GM19397 (cell line): ENCODE measurements around the gene THOP1.

ENCODE experiments used
- ATAC-seq: cut with Tn5 transposase; IDR thresholded peaks from one replicate; pipeline ENCODE4 v1.9.1; 2021; ENCODE audit warnings: mild to moderate bottlenecking, moderate library complexity; ENCODE audit not compliant: unreplicated experiment

Gene THOP1

DNA sequence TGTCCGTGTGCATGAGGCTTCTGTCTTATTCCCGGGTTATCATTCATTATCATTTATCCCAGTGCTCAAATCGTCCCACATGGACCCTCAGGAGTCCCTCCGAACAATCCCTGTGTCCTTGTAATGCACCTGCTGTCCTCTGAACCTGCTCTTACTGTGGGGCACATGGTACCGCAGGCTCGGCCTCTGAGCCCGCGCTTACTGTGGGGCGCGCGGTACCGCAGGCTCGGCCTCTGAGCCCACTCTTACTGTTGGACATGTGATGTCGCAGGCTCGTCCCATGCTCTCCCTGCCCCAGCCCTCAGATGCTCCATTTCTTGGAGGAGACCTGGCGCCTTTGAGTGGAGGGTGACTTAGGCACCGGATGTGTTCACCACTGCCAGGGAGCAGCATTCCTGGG, 17.5 kb downstream of the THOP1 start:
- no peak for ATAC-seq

DNA sequence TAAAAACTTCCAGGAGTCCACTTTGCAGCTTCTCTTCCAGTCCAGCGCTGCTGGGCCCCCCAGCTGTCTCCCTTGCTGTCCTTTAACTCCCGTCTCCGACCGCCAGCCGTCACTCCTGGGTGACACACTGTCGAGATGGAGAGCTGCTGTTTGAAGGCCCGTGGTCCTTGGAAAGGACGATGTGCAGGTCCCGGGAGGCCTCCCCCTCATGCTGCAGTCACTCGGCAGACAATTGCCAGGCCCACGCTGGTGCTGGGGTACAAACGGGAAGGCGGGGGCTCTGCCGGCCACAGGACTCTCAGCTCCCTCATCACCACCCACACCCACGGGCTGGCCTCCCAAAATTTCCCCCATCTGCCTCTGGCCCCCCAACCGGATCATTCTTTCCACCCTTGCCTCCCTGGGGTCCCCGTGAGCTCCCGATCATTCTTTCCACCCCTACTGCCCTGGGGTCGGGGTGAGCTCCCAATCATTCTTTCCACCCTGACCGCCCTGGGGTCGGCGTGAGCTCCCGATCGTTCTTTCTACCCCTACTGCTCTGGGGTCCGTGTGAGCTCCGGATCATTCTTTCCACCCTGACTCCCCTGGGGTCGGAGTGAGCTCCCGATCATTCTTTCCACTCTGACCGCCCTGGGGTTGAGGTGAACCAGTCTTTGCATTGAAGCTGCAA, 18.3 kb downstream of the THOP1 start:
- no peak for ATAC-seq

DNA sequence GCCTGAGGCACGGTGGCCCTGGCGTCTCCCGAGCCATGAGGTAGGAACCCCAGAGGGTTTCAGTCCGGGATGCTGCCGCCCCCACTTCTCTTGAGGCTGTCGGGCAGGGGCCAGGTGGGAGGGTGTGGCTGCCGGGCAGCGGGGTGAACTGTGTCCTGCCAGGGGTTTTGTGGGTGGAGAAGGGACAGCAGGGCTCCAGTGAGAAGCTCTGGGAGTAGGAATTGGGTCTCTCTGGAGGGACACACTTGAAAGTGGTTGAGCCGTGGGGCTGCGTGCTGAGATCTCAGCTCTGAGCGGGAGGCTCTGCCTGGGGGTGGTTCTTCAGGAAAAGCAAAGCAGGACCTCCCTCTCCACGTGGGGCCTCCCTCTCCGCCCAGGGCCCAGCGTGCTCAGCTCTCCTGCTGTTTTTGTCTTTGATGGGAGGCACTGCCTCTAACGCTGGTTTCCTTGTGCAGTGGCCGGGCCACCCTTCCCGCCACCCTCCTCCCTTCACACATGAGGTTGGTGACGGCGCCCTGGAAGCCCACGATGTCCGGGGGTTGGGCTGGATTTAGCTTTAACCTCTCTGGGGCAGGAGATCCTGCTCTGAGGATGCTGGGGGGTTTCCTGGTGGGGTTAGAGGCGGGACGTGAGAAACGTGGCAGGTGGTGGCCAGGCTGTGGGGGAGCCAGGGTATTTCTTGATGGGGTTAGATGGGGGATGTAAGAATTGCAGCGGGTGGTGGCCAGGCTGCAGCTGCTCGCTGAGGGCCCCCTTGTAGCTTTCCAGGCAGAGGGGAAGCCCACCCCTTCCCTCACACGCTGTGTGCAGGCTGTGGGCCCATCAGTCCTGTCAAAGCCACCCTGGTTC, 19.1 kb downstream of the THOP1 start:
- ATAC-seq = no peak

DNA sequence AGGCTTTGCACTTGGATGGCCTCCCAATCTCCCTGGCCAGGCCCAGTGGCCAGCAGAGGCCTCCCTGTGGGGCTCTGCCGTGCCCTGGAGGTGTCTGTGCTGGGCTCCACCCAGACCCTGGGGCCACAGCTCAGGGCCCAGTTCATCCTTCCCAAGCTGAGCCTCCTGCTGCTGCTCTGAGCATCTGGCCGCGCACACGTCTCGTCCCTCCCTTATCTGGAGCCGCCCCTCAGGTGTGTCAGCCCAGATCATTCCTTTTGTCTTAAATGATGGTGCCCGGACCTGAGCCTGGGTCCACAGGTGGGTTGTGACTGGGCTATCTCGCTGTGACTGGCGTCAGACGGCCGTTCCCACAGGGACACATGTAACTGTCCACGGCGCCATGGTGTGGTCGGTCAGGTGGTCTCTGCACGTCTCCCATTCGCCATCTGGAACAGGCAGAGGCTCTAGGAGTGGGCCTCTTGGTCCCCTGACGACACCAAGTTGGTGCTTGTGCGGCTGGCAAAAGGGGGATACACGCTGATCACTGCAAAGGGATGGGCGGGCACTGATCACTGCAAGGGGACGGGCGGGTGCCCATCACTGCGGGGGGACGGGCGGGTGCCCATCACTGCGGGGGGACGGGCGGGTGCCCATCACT, 20.1 kb downstream of the THOP1 start:
- no peak for ATAC-seq

DNA sequence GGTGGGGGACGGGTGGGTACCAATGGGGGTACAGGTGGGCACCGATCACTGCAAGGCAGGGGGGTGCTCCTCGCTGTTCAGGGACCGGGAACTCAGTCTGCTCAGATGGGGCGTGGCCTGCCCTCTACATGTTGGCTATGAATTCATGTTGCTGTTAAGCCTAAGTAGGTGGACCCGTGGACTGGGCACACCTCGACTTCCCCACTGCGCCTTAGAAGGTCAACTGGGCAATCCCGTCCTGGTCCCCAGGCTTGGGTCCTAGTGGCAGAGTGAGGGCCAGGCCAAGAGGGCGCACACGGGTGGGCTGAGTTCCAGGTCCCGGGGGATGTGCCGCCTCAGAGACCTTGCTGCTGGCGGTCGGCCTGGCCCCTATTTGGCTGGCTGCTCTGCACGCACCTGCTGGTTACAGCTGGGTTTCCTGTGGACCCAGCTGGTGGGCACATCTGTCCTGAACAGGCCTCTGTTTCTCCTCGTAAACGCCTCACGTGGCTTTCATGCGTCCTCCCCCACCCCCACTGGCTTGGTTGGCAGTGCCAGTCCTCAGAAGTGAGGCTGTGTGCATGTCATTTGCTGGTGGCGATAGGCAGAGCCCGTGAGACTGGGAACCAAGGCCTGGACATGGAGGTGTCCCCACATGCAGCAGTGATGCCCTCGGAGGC, 20.8 kb downstream of the THOP1 start:
- no peak for ATAC-seq

DNA sequence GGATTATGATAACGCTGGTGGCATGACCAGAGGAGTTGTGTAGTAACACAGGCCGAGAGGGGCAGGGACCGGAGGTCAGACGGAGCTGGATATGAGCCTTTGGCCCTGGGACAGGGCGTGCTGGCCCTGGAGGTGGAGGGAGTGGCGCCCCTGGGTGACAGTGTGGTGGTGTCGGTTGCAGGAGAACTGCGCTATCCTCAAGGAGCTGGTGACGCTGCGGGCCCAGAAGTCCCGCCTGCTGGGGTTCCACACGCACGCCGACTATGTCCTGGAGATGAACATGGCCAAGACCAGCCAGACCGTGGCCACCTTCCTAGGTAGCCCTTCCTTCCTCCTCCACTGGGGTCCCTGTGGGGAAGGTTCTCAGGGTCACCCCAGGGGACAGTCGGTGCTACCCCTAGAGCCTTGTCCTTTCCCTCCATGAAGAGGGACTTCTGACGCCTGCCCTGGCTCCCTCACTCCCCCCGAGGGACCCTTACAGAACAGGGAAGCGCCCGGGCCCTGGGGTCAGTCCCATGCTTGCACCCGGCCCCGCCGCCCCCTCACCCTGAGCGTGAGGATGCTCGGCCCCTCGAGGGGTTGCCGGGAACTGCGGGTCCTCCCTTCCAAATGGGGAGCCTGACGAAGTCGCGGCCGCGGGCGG, 21.6 kb downstream of the THOP1 start:
- no peak for ATAC-seq

DNA sequence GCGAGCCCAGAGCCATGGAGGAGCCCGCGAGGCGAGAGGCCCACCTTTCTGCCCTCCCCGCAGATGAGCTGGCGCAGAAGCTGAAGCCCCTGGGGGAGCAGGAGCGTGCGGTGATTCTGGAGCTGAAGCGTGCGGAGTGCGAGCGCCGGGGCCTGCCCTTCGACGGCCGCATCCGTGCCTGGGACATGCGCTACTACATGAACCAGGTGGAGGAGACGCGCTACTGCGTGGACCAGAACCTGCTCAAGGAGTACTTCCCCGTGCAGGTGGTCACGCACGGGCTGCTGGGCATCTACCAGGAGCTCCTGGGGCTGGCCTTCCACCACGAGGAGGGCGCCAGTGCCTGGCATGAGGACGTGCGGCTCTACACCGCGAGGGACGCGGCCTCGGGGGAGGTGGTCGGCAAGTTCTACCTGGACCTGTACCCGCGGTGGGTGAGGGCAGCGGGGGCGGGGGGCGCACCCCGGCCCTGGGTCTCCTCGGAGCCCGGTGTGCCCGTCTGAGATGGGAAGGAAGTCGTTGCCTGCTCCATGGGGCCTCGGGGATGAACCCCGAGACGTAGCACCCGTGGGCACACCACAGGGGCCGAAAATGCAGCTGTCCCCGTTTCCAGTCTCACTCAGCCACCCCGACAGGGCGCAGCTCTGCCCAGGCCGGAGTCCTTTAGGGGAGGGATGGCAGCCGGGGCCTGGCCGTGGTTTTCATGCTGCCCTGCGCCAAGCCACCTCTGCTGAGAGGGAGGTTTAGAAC, 22.3 kb downstream of the THOP1 start:
- no peak for ATAC-seq

DNA sequence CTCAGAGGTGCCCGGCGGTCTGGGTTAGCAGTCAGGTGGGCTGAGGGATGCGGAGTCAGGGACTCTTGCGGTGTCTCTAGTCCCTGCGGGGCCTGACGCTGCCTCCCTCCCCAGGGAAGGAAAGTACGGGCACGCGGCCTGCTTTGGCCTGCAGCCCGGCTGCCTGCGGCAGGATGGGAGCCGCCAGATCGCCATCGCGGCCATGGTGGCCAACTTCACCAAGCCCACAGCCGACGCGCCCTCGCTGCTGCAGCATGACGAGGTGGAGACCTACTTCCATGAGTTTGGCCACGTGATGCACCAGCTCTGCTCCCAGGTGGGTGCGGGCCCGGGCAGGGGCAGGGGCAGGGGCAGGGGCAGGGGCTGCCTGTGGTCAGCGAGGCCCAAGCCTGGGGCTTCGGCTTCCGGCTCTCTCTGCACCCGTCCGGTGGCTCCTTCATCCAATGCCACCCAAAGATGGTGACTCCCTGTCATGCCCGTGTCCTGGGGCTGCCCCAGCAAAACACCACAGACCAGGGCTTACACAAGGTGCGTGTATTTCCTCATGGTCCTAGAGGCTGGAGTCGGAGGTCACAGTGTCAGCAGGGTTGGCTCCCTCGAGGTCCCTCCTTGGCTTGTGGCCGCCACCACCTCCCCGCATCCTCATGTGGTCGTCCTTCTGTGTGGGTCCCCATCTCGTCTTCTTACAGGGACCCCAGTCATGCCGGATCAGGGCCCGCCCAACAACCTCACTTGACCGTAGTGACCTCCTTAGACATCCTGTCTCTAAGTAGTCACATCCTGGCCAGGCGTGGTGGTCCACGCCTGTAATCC, 23.0 kb downstream of the THOP1 start:
- no peak for ATAC-seq

DNA sequence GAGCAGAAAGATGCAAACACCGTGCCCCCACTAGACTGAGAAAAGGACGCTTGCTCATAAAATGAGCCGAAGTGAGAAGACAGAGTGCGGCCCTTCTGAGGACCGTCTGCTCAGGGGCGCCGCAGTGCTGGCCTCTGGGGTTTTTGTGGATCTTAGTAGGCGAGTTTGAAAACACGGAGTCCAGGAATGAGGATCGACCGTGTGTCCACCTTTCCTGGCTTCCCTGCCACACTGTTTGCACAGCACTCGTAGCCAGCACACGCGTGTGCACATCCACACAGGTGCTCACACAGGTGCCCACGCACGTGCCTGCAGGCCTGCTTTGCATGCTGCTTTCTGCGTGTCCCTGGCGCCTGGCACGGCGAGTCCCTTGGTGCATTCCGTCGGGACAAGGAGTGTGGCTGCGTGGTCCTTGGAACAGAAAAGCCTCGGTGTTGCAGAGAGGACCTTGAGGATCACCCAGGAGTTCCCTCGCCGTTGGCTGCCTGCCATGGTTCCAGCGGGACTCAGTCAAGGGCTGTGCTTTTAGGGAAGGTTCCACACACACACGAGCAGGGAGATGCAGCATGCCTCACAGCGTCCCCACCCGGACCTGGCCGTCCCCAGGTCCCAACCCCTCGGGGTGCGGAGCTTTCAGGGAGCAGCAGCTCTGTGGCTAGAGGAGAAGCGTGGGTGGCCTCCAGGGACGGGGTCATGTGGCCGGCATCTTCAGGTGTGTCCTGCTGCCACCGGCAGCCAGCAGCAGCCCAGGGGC, 24.3 kb downstream of the THOP1 start:
- ATAC-seq = no peak

DNA sequence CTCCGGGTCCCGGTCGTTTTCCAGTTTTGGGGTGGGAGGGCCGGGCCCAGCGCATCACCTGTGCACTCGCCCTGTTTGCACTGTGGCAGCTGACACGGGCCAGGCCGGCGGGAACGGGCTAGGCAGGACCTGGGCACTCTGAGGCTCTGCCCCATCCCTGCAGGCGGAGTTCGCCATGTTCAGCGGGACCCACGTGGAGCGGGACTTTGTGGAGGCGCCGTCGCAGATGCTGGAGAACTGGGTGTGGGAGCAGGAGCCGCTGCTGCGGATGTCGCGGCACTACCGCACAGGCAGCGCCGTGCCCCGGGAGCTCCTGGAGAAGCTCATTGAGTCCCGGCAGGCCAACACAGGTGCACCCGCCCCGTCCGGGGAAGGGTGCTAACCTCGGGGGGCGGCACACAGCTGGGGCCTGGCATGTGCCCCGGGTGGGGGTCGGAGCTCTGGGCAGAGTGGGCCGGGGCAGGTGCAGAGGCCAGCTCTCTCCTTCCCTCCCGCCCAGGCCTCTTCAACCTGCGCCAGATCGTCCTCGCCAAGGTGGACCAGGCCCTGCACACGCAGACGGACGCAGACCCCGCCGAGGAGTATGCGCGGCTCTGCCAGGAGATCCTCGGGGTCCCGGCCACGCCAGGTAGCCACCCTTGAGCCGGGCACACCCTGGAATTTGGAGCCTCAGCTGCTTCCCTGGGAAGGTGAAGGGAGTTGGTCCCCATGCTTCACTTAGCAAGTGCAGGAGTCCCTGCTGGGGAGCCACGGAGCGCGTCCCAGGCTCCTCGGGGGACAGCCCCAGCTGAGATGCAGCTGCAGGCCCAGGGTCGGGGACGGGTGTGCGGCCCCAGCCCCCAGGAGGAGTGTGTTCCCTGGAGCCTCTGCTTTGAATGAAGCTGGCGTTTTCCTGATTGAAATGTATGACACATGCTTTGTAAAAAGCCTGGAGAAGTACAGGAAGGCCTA, 25.1 kb downstream of the THOP1 start:
- no peak for ATAC-seq

DNA sequence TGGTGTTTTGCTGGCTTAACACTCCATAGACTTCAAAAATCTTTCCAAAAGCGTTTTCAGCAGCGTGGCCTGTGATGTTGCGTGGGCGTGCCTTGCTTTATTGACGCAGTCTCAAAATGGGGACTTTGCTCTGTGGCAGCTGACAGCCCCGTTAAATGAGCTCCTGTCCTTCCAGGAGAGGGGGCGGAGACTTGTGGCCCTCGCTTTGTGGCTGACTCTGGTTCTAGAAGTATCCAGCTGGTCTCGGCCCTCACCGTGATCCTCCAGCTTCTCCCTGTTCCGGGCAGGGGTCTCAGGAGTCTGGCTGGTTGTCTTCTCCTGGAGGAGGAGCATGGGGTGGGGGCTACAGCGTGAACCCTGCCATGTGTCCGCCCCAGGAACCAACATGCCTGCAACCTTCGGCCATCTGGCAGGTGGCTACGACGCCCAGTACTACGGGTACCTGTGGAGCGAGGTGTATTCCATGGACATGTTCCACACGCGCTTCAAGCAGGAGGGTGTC, 26.0 kb downstream of the THOP1 start:
- no peak for ATAC-seq

DNA sequence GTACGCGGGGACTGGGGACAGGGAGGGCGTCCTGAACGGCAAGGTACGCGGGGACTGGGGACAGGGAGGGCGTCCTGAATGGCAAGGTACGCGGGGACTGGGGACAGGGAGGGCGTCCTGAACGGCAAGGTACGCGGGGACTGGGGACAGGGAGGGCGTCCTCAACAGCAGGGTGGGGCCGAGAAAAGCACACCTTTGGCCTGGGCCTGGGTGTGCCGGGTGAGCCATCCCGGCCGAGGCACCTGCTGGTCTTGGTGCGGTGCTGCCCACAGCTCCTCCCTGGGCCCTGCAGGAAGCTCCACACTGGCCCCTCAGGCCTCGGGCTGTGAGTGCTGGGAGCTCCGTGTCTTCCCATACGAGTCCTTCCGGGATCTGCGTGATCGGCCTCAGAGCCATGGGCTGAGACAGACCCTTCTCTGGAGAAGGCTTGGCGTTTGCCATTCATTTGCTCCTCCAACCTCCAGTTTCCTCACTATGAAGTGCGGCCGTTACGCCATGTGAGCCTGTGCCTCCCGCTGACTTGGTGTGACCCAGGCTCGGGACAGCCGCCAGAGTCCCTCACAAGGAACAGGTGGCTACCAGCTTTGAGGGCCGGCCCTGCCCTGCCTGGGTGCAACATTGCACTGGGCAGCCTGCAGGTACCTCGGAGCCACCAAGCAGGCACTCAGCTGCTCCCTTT, 26.6 kb downstream of the THOP1 start:
- ATAC-seq = no peak

DNA sequence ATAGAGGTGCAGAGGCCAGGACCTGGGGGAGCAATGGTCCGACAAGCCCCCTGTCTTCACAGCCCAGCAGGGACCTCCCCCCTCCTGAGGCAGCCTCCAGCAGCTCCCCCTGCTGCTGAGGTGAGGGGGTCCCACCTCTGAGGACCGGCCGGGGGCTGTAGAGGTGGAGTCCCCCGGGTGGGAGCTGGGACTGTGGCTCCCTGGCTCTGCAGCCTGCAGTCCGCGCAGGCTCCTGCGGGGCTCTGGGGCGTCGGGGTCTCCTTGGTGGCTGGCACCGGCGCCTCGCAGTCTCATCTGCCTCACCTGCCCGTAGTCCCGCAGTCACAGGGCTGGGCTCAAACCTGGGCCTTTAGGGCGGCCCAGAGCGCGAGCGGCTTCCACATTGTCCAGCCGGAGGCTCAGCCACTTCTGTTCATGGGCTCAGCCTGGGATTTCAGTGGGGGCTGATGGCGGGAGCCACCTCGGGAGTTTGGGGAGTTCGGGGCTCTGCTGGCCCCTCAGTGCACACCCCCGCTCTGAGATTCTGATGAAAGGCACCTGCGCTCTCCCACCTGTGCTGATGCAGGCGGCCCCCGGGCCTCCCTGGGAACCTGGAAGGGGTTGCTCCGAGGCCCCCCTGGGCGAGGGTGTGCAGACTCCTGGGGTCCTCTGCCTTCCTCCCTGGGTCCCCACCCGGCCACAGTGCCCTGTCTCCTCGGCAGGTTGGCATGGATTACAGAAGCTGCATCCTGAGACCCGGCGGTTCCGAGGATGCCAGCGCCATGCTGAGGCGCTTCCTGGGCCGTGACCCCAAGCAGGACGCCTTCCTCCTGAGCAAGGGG, 27.3 kb downstream of the THOP1 start:
- no peak for ATAC-seq

DNA sequence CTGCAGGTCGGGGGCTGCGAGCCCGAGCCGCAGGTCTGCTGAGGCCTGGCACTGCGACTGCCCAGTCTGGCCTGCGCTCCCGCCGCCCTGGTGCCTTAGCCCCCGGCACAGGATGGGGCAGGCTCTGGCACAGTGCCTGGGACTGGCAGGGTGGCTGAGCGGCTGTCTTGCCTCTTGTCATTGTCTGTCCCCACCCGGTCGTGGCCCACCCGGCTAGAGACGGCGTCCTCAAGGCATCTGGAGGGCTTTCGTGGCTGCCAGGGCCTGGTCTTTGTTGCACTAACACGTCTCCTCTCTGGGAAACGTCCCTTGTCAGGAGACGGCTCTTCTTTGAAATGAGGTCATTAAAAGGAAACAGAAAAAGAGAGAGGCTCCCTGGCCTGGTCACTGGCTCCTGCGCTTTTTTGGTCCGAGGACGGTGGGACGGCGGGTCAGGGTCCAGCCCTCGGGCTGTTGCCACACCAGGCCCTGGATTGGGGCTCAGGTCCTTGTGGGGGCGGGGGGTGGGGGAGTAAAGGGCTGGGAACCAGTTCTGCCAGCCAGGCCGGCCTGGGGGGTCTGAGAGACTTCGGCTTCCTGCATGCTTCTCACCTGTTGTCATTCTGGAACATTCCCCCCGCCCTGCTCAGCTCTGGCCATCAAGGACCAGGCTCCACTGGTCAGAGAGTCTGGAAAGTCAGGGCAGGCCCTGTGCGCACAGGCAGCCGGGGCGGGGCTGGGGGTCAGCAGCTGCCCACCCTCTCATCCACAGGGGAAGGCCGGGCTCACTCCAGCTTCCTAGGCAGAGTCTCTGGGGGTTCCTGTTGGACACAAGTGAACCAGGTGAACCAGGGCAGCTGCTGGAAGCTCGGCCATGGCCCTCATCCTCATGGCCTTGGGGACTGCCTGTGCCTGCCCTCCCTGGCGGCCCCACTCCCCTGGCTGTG, 28.2 kb downstream of the THOP1 start:
- ATAC-seq = no peak

DNA sequence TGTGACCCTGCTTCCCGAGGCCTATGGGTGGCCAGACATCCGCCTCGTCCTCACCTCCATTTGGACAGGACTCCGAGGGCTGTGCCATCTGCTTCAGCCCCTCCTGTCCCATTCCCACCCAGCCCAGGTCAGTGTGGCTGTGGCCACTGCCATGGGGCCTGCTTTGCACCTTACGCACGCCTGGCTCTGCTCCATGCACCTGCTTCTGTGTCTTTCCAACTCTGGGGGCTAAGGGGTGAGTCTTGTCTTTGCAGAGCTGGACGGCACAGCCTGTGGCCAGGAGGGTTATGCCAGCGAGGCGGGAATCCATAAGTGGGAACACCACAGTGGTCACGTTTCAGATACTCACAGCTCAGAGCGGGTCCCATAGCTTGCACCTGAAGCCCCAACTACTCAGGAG, 29.1 kb downstream of the THOP1 start:
- ATAC-seq = no peak
